ENCODE measurements around the gene MTHFSD.

GRCh38 chr16:86505185-86505898 is 49.7 kb downstream of the MTHFSD start:
- no peak for TF ChIP-seq POLR2A (IDR thresholded peaks at IDR 0.05)
- TF ChIP-seq CTCF (IDR thresholded peaks at IDR 0.05) = no peak
